ENCODE measurements around the gene PDE1C. TPM values are rescaled to one million over a fixed set of nuclear protein-coding genes. Genes with fewer than 3 reads are reported as not detected.

PDE1C gene
- total and polyA plus RNA-seq, 2 of the 4 experiments (the other 2 are of a cell fraction): 14.2 to 61.5 TPM

DNA sequence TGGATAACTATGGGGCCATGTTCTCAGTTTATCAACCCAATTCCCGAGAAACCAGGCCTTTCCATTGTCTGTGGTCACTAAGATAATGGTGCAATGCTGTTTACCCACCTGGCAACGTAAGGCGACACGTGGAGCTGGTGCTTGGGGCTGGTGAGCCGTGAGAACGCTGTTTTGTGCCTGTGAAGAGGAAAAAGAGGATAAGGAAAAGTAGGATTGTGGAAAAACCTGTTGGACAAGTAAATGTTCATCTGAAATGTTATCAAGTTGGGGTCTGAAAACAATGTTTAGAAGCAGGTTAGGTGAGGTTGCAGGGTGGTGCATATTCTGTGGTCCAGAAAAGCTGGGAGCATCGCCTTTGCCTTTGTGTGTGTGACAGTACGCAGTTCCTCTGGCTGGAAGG, 294.7 kb downstream of the PDE1C start:
- H2AFZ ChIP-seq (replicated peaks; ENCODE audit: low read length, poor library complexity): no peak overlapping the region
- peak overlapping the region; percentile 38; the same call in 1 of the 2 replicates for H3K23ac ChIP-seq (ENCODE audit: low read depth, low read length)
- no peaks in the 10 kb centered on the region for H3K36me3 ChIP-seq (ENCODE audit: control insufficient read depth, insufficient read depth, low read length)
- H2AK9ac ChIP-seq (replicated peaks; ENCODE audit: low read depth, low read length, poor library complexity): no peak overlapping the region
- H2BK120ac ChIP-seq (ENCODE audit: low read depth, low read length): peak overlapping the region; percentile 94
- H3K18ac ChIP-seq (ENCODE audit: low read depth, low read length): no peak overlapping the region; the same call in 1 of the 2 replicates
- H3K56ac ChIP-seq (ENCODE audit: extremely low read depth, insufficient read depth, low read length): no peak overlapping the region
- dilution Hi-C loops (cut with HindIII; ENCODE audit: low sequenced_read_pairs, unreplicated experiment): no loop called here
- peak overlapping the region; percentile 31 for H2BK5ac ChIP-seq (ENCODE audit: low read depth, low read length, poor library complexity, severe bottlenecking)
- in situ Hi-C loops (cut with MboI; ENCODE audit: low sequenced_read_pairs): no loop called here
- H2BK20ac ChIP-seq (ENCODE audit: low read depth, low read length): peak overlapping the region; percentile 97
- H3K4me3 ChIP-seq (ENCODE audit: insufficient read depth, low read depth, low read length): no peak overlapping the region
- ATAC-seq (ENCODE audit: low read depth): no peak
- H3K9me3 ChIP-seq (ENCODE audit: control insufficient read depth, insufficient read depth, low read length): no peaks in the 10 kb centered on the region
- H3K4me2 ChIP-seq (ENCODE audit: low read depth, low read length): no peak overlapping the region
- H3K27me3 ChIP-seq (ENCODE audit: control insufficient read depth, insufficient read depth, low read length): no peaks in the 10 kb centered on the region
- no peaks in the 10 kb centered on the region for H4K20me1 ChIP-seq (ENCODE audit: insufficient read depth, low read length)
- H3K9me1 ChIP-seq (ENCODE audit: insufficient read depth, low read length): peaks cover 9% of the 10 kb centered on the region
- no peak overlapping the region for H3K9ac ChIP-seq (ENCODE audit: low read depth, low read length)
- peak overlapping the region; percentile 48 for H4K91ac ChIP-seq (ENCODE audit: insufficient read depth, low read depth, low read length)
- H3K14ac ChIP-seq (replicated peaks; ENCODE audit: low read depth, low read length): peak overlapping the region; percentile 92; the same call in 1 of the 2 replicates
- 0 out of 4 replicates have a peak overlapping the region, but pooled peaks of 1 of the 2 experiments have one; percentile 18 for H4K8ac ChIP-seq (ENCODE audit: low read depth in 2 of 2, low read length in 2 of 2)
- H4K5ac ChIP-seq (ENCODE audit: low read depth, low read length): peak overlapping the region; percentile 51; the same call in 1 of the 2 replicates
- no peak overlapping the region for H3K27ac ChIP-seq (ENCODE audit: insufficient read depth, low read length)
- ChIA-PET POLR2A (ENCODE audit: unreplicated experiment) (no interaction called here), CTCF (no interaction called here)
- H2BK15ac ChIP-seq (ENCODE audit: low read depth, low read length): peak overlapping the region; percentile 92; the same call in 1 of the 3 replicates
- TF ChIP-seq FOS (IDR thresholded peaks at IDR 0.05; ENCODE audit: low read depth, low read length): no peak
- TF ChIP-seq BHLHE40 (IDR thresholded peaks at IDR 0.05; ENCODE audit: low read depth, low read length): no peak
- no peak for TF ChIP-seq CHD1 (IDR thresholded peaks at IDR 0.05; ENCODE audit: low read depth, low read length)
- TF ChIP-seq RCOR1 (IDR thresholded peaks at IDR 0.05; ENCODE audit: insufficient replicate concordance, low read length): no peak
- TF ChIP-seq MXI1 (IDR thresholded peaks at IDR 0.05; ENCODE audit: borderline replicate concordance, low read depth, low read length): no peak
- TF ChIP-seq NFE2L2 (IDR thresholded peaks at IDR 0.05; ENCODE audit: low read depth, low read length): no peak
- TF ChIP-seq RAD21 (IDR thresholded peaks at IDR 0.05; ENCODE audit: low read length): no peak
- TF ChIP-seq, protein P1, sequence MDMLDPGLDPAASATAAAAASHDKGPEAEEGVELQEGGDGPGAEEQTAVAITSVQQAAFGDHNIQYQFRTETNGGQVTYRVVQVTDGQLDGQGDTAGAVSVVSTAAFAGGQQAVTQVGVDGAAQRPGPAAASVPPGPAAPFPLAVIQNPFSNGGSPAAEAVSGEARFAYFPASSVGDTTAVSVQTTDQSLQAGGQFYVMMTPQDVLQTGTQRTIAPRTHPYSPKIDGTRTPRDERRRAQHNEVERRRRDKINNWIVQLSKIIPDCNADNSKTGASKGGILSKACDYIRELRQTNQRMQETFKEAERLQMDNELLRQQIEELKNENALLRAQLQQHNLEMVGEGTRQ (IDR thresholded peaks at IDR 0.05; ENCODE audit: low read depth, low read length): no peak
- TF ChIP-seq POLR2A (IDR thresholded peaks at IDR 0.05; ENCODE audit: low read depth, low read length): no peak
- TF ChIP-seq CEBPB (IDR thresholded peaks at IDR 0.05; ENCODE audit: low read depth, low read length): no peak
- intact Hi-C loops (cut with micrococcal nuclease): no loop called here
- no peak for DNase-seq
- BruUV-seq (replicated peaks): no TSS peak
- no peaks in the 10 kb centered on the region for H3K79me1 ChIP-seq (ENCODE audit: low read depth in 1 of 2, low read length in 2 of 2)
- WGBS, 2 experiments (ENCODE audit: extremely low coverage in 2 of 2, insufficient read length in 1 of 2): 91% methylated on average over 4 of the region's 8 CpGs; no CpG with 5 or more reads in 1 of the 2 experiments
- H2AK5ac ChIP-seq (ENCODE audit: low read depth, low read length): peak overlapping the region; percentile 93
- no peaks in the 10 kb centered on the region; the same call in 1 of the 2 replicates for H3K4me1 ChIP-seq (ENCODE audit: control insufficient read depth, insufficient read depth, low read length)
- peak overlapping the region; percentile 77 for H3K4ac ChIP-seq (ENCODE audit: low read depth, low read length)

Data from IMR-90 (cell line).